HepG2 (cell line): ENCODE measurements around the gene PARG. TPM values are rescaled to one million over a fixed set of nuclear protein-coding genes. Genes with fewer than 3 reads are reported as not detected.

ENCODE experiments used
- ATAC-seq: fragments of 200-7000 bp; cut with Tn5 transposase; 3 replicates; pipeline ENCODE4 v1.9.1; 2020; ENCODE audit warnings: mild to moderate bottlenecking, moderate library complexity
- BruUV-seq: library from RNA; stranded (reverse); fragments of 400-500 nt; replicated peaks from 2 replicates; lab custom pipeline; 2021; lab: Mats Ljungman, UMichigan
- CTCF ChIA-PET: fragments of 300-600 bp; formaldehyde crosslinking; extraction: SDS; loops from one replicate; lab custom pipeline; 2021; ENCODE audit warnings: low total read pairs, inconsistent platforms, low intra/inter-chr PET ratio; lab: Yijun Ruan, JAX
- POLR2A ChIA-PET: fragments of 350-600 bp; sonication (Branson Sonifier 250); formaldehyde crosslinking; loops from one replicate; lab custom pipeline; 2020; ENCODE audit warnings: antibody characterized with exemption, inconsistent platforms; lab: Yijun Ruan, JAX
- DNase-seq: peaks from one replicate; pipeline ENCODE4 v3.0.0-alpha.2; 2015; ENCODE audit warnings: low spot score
- FAIRE-seq: peaks from 3 replicates; lab custom pipeline; 2011; peaks lifted over from hg19 to GRCh38; lab: Jason Lieb, UNC
- H2AFZ ChIP-seq: one replicate; pipeline ENCODE4 v1.6.1; 2011; ENCODE audit warnings: low read length, inconsistent platforms
- H3K27ac ChIP-seq: fragments of 300-600 bp; 3 replicates; pipeline ENCODE4 v1.8.0; 2011; ENCODE audit warnings: mixed run types, mild to moderate bottlenecking, mixed read lengths, low read length, inconsistent platforms; ENCODE audit not compliant: insufficient read depth; ENCODE audit errors: extremely low read length
- H3K27me3 ChIP-seq, 2 experiments: fragments of 200-600 bp in 1 of 2; 2 replicates in 1 of 2; 3 replicates in 1 of 2; pipeline versions ENCODE4 v1.6.0 to v1.8.0; 2011; ENCODE audit warnings: low read length in 2 of 2, mild to moderate bottlenecking in 2 of 2, moderate library complexity in 2 of 2, inconsistent platforms in 1 of 2; ENCODE audit not compliant: insufficient read depth in 2 of 2, control insufficient read depth in 1 of 2
- H3K36me3 ChIP-seq, 2 experiments: fragments of 200-600 bp in 1 of 2; replicated peaks in 1 of 2; 2 replicates in 1 of 2; 3 replicates in 1 of 2; pipeline versions ENCODE4 v1.5.1 to v1.8.0; 2011; ENCODE audit warnings: low read length in 2 of 2, inconsistent platforms in 1 of 2; ENCODE audit not compliant: insufficient read depth in 2 of 2, control insufficient read depth in 1 of 2
- H3K4me1 ChIP-seq: 2 replicates; pipeline ENCODE4 v1.5.1; 2012; ENCODE audit warnings: low read length, inconsistent platforms; ENCODE audit not compliant: insufficient read depth
- H3K4me2 ChIP-seq: 2 replicates; pipeline ENCODE4 v1.6.0; 2011; ENCODE audit warnings: low read depth, low read length, inconsistent platforms
- H3K4me3 ChIP-seq, 3 experiments: fragments of 200-600 bp in 1 of 3; sonication (generic), shearing (Covaris generic) in 1 of 3; replicated peaks in 1 of 3; 2 replicates each; pipeline ENCODE4 v1.5.1; 2011 to 2016; ENCODE audit warnings: low read length in 3 of 3, inconsistent platforms in 2 of 3, low read depth in 2 of 3, mild to moderate bottlenecking in 2 of 3, control low read depth in 1 of 3, mixed read lengths in 1 of 3; ENCODE audit not compliant: insufficient read depth in 1 of 3
- H3K79me2 ChIP-seq: one replicate; pipeline ENCODE4 v1.6.1; 2011; ENCODE audit warnings: low read length, inconsistent platforms; ENCODE audit not compliant: insufficient read depth
- H3K9ac ChIP-seq: 2 replicates; pipeline ENCODE4 v1.6.0; 2011; ENCODE audit warnings: mild to moderate bottlenecking, low read depth, low read length, inconsistent platforms; ENCODE audit not compliant: insufficient read depth
- H3K9me3 ChIP-seq: 2 replicates; pipeline ENCODE4 v1.5.1; 2012; ENCODE audit warnings: mild to moderate bottlenecking, low read length
- H4K20me1 ChIP-seq: 2 replicates; pipeline ENCODE4 v1.6.0; 2011; ENCODE audit warnings: inconsistent platforms, mild to moderate bottlenecking, low read length, moderate library complexity; ENCODE audit not compliant: insufficient read depth
- JUND ChIP-seq: sonication (generic); formaldehyde crosslinking; IDR thresholded peaks from 2 replicates; pipeline ENCODE4 v1.8.0; 2022; ENCODE audit warnings: mild to moderate bottlenecking, missing genetic modification reagents
- MIXL1 ChIP-seq: IDR thresholded peaks from 2 replicates; pipeline ENCODE4 v1.6.1; 2016
- ONECUT2 ChIP-seq: sonication (generic); formaldehyde crosslinking; IDR thresholded peaks from 2 replicates; pipeline ENCODE4 v1.4.0; 2020; ENCODE audit warnings: missing genetic modification reagents
- SATB2 ChIP-seq: sonication (generic); formaldehyde crosslinking; IDR thresholded peaks from 2 replicates; pipeline ENCODE4 v1.5.0; 2020; ENCODE audit warnings: missing genetic modification reagents
- ZBTB20 ChIP-seq: sonication (generic); formaldehyde crosslinking; IDR thresholded peaks from 2 replicates; pipeline ENCODE4 v1.8.1; 2023; ENCODE audit warnings: missing genetic modification reagents, low read depth, mild to moderate bottlenecking, borderline replicate concordance
- ZFP36 ChIP-seq: fragments of 150-350 bp; IDR thresholded peaks from 2 replicates; pipeline ENCODE4 v1.6.1; 2018; ENCODE audit warnings: borderline replicate concordance, low read length, low read depth; ENCODE audit not compliant: partially characterized antibody
- ZFP36L2 ChIP-seq: sonication (generic); formaldehyde crosslinking; IDR thresholded peaks from 2 replicates; pipeline ENCODE4 v1.4.0; 2020; ENCODE audit warnings: missing genetic modification reagents
- ZFX ChIP-seq: sonication (generic); formaldehyde crosslinking; IDR thresholded peaks from 2 replicates; pipeline ENCODE4 v1.4.0; 2020; ENCODE audit warnings: mild to moderate bottlenecking, low read depth, missing genetic modification reagents, moderate library complexity
- ZNF746 ChIP-seq: sonication (generic); formaldehyde crosslinking; IDR thresholded peaks from 2 replicates; pipeline ENCODE4 v1.8.0; 2022; ENCODE audit warnings: mild to moderate bottlenecking, missing genetic modification reagents
- ZNF879 ChIP-seq: sonication (generic); formaldehyde crosslinking; IDR thresholded peaks from 2 replicates; pipeline ENCODE4 v1.8.1; 2023; ENCODE audit warnings: missing genetic modification reagents
- ZSCAN5A ChIP-seq: sonication (generic); formaldehyde crosslinking; IDR thresholded peaks from 2 replicates; pipeline ENCODE4 v1.8.0; 2022; ENCODE audit warnings: mild to moderate bottlenecking, missing genetic modification reagents, borderline replicate concordance
- WGBS: methylation state at CpG from one replicate; pipeline ENCODE4 v1.1.6; 2017; ENCODE audit warnings: low lambda C conversion rate; 5-methylcytosine and 5-hydroxymethylcytosine counted together
- in situ Hi-C: cut with HindIII; loops from 2 replicates; pipeline ENCODE4 v1.10.0; 2017; ENCODE audit warnings: low pct_unique_long_range_greater_than_20kb; ENCODE audit not compliant: extremely low pct_ligation_motif_present
- intact Hi-C: fragments of 100-400 bp; cut with micrococcal nuclease; formaldehyde crosslinking; loops from one replicate; pipeline ENCODE4 v1.10.0; 2022; ENCODE audit not compliant: unreplicated experiment
- polyA plus RNA-seq, 8 experiments: library from polyadenylated mRNA; depleted of rRNA in 3 of 8; stranded (reverse) in 7 of 8; unstranded in 1 of 8; fragments of >200 nt; fragmentation: Illumina TruSeq in 4 of 8; extraction: Trizol in 4 of 8; gene quantifications; 2 replicates each; pipeline versions ENCODE4 v1.2.1 to v1.2.3, GENCODE V29; 2011 to 2016; ENCODE audit warnings: low read depth in 4 of 8, missing spikeins in 1 of 8, mixed read lengths in 1 of 8; ENCODE audit not compliant: insufficient read depth in 1 of 8
- total RNA-seq, 5 experiments: library from RNA; depleted of rRNA; stranded (reverse); fragments of >200 nt; fragmentation: Illumina TruSeq; extraction: Trizol; gene quantifications; 2 replicates each; pipeline ENCODE4 v1.2.3, GENCODE V29; 2016; ENCODE audit warnings: low read depth in 1 of 5
- TF ChIP-seq, protein P1 (sequence below): IDR thresholded peaks from 2 replicates; pipeline ENCODE4 v1.6.1; 2012; ENCODE audit warnings: inconsistent platforms
- TF ChIP-seq, protein P2 (sequence below): sonication (generic); formaldehyde crosslinking; IDR thresholded peaks from 2 replicates; pipeline ENCODE4 v1.4.0; 2020; ENCODE audit warnings: mild to moderate bottlenecking, missing genetic modification reagents, borderline replicate concordance

Gene PARG
- total and polyA plus RNA-seq, 2 of the 13 experiments (the other 11 are each of a cell fraction or from before 2014, with no cell fraction given), result 11.4 to 37.2 TPM

DNA sequence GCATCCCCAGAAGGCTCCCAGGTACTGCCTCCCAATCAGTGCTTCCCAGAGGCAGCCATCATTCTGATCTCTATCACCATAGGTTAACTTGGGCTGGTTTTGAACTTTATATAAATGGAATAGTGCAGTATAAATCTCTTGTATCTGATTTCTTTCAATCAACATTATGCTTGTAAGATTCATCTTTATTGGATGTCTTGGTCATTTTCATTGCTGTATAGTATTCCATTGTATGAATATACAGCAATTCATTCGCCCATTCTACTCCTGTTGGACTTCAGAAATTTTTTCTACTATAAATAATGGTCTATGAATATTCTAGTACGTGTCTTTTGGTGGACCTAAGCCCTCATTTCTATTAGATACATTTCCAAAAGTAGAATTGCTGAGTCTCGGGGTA, 163.6 kb downstream of the PARG start:
- POLR2A ChIA-PET, result no interaction called here
- BruUV-seq, result no TSS peak
- CTCF ChIA-PET, result no interaction called here
- H3K9me3 ChIP-seq, result no peaks in the 10 kb centered on the region
- WGBS, result 20% methylated on average over 3 of the region's 3 CpGs
- H4K20me1 ChIP-seq, result no peaks in the 10 kb centered on the region
- in situ Hi-C loops (no loop called here), intact Hi-C loops (no loop called here)
- H3K4me2 ChIP-seq, result no peak overlapping the region
- H3K27me3 ChIP-seq, result no peaks in the 10 kb centered on the region
- no peak overlapping the region for H2AFZ ChIP-seq
- DNase-seq, result no peak
- H3K4me1 ChIP-seq, result no peaks in the 10 kb centered on the region
- H3K4me3 ChIP-seq, result no peak overlapping the region
- no peak for FAIRE-seq
- no peak for ATAC-seq
- H3K36me3 ChIP-seq, result no peaks in the 10 kb centered on the region
- H3K9ac ChIP-seq, result no peak overlapping the region
- TF ChIP-seq JUND (CRISPR knock-in tag) (no peak), SATB2 (no peak)
- H3K27ac ChIP-seq, result no peak overlapping the region
- H3K79me2 ChIP-seq, result no peaks in the 10 kb centered on the region

GRCh38 chr10:49776851-49777250, 165.0 kb downstream of the PARG start:
- Histone ChIP-seq H2AFZ (no peak overlapping the region), H3K9ac (no peak overlapping the region), H3K4me2 (no peak overlapping the region), H3K9me3 (no peaks in the 10 kb centered on the region), H3K4me3 (no peak overlapping the region), H3K36me3 (no peaks in the 10 kb centered on the region), H3K79me2 (no peaks in the 10 kb centered on the region), H4K20me1 (no peaks in the 10 kb centered on the region), H3K27me3 (no peaks in the 10 kb centered on the region), H3K4me1 (no peaks in the 10 kb centered on the region), H3K27ac (no peak overlapping the region)
- POLR2A ChIA-PET, result no interaction called here
- no TSS peak for BruUV-seq
- intact Hi-C loops (no loop called here), in situ Hi-C loops (no loop called here)
- 10% methylated on average over 4 of the region's 4 CpGs for WGBS
- CTCF ChIA-PET, result no interaction called here
- ATAC-seq (no peak), FAIRE-seq (no peak), DNase-seq (no peak)
- no peak for TF ChIP-seq ZSCAN5A
- no peak for TF ChIP-seq ONECUT2 (CRISPR knock-in tag)
- TF ChIP-seq ZBTB20 (CRISPR knock-in tag), result no peak
- no peak for TF ChIP-seq ZFP36L2
- no peak for TF ChIP-seq ZNF879
- TF ChIP-seq, protein P1, sequence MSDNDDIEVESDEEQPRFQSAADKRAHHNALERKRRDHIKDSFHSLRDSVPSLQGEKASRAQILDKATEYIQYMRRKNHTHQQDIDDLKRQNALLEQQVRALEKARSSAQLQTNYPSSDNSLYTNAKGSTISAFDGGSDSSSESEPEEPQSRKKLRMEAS, result no peak
- TF ChIP-seq, protein P2, sequence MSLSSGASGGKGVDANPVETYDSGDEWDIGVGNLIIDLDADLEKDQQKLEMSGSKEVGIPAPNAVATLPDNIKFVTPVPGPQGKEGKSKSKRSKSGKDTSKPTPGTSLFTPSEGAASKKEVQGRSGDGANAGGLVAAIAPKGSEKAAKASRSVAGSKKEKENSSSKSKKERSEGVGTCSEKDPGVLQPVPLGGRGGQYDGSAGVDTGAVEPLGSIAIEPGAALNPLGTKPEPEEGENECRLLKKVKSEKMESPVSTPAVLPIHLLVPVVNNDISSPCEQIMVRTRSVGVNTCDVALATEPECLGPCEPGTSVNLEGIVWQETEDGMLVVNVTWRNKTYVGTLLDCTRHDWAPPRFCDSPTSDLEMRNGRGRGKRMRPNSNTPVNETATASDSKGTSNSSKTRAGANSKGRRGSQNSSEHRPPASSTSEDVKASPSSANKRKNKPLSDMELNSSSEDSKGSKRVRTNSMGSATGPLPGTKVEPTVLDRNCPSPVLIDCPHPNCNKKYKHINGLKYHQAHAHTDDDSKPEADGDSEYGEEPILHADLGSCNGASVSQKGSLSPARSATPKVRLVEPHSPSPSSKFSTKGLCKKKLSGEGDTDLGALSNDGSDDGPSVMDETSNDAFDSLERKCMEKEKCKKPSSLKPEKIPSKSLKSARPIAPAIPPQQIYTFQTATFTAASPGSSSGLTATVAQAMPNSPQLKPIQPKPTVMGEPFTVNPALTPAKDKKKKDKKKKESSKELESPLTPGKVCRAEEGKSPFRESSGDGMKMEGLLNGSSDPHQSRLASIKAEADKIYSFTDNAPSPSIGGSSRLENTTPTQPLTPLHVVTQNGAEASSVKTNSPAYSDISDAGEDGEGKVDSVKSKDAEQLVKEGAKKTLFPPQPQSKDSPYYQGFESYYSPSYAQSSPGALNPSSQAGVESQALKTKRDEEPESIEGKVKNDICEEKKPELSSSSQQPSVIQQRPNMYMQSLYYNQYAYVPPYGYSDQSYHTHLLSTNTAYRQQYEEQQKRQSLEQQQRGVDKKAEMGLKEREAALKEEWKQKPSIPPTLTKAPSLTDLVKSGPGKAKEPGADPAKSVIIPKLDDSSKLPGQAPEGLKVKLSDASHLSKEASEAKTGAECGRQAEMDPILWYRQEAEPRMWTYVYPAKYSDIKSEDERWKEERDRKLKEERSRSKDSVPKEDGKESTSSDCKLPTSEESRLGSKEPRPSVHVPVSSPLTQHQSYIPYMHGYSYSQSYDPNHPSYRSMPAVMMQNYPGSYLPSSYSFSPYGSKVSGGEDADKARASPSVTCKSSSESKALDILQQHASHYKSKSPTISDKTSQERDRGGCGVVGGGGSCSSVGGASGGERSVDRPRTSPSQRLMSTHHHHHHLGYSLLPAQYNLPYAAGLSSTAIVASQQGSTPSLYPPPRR (CRISPR knock-in tag), result no peak
- no peak for TF ChIP-seq ZFX
- no peak for TF ChIP-seq ZFP36
- TF ChIP-seq MIXL1, result no peak
- no peak for TF ChIP-seq ZNF746 (CRISPR knock-in tag)
